Measurements from ENCODE around the gene CDC14B. TPM values are rescaled to one million over a fixed set of nuclear protein-coding genes. Genes with fewer than 3 reads are reported as not detected.

Gene CDC14B
- total RNA-seq, 5 donors from 2014 or later (not counting 1 experiment from before 2014, with no cell fraction given) = 4.8 to 11.9 (median 7.2) TPM

- no peaks in the 10 kb centered on the region for H3K9me3 Mint-ChIP-seq
- H3K4me3 Mint-ChIP-seq = no peak overlapping the region
- ATAC-seq (replicated peaks in 1 of 4) (no peak), DNase-seq (no peak)
- Histone ChIP-seq H3K27ac (ENCODE audit: low read length) (no peak overlapping the region), H3K36me3 (ENCODE audit: control insufficient read depth in 2 of 2, extremely low read depth in 1 of 2, insufficient read depth in 1 of 2, low read length in 1 of 2) (no peaks in the 10 kb centered on the region), H3K27me3 (replicated peaks in 1 of 2; ENCODE audit: control insufficient read depth in 2 of 2, extremely low read depth in 1 of 2, insufficient read depth in 2 of 2, low read length in 1 of 2) (peaks cover 0 to 18% of the 10 kb centered on the region in 2 experiments), H3K4me3 (ENCODE audit: control insufficient read depth in 1 of 2, extremely low read depth in 1 of 2, low read length in 1 of 2) (no peak overlapping the region), H3K4me1 (ENCODE audit: control insufficient read depth in 1 of 2, extremely low read depth in 1 of 2, insufficient read depth in 2 of 2, low read length in 2 of 2) (no peaks in the 10 kb centered on the region), H3K9me3 (no peaks in the 10 kb centered on the region)
- ChIA-PET POLR2A (interaction anchor here in 1 of 2 donors (0.6 kb wide), 1 partner anchor 130 kb away, joined by 4 read pairs; no protein-coding TSS in a partner anchor), CTCF (interaction anchor here in 1 of 2 donors (0.6 kb wide), 1 partner anchor 286 kb away, joined by 3 read pairs; no protein-coding TSS in a partner anchor)
- no peaks in the 10 kb centered on the region for H3K36me3 Mint-ChIP-seq
- no peak overlapping the region for H3K27ac Mint-ChIP-seq
- no CpG with 5 or more reads among the region's 1 CpG for WGBS (ENCODE audit: insufficient coverage)
- peaks cover 46 to 64% of the 10 kb centered on the region in 2 donors for H3K27me3 Mint-ChIP-seq
- H3K4me1 Mint-ChIP-seq = peaks cover under 1 to 1% (median 1%) of the 10 kb centered on the region in 3 donors
These were observed 6.6 kb downstream of the CDC14B start for GRCh38 chr9:96612966-96613589.

GRCh38 chr9:96612105-96612965, 7.3 kb downstream of the CDC14B start:
- peaks cover 41 to 57% of the 10 kb centered on the region in 2 donors for H3K27me3 Mint-ChIP-seq
- DNase-seq (no peak), ATAC-seq (replicated peaks in 1 of 4) (no peak)
- H3K9me3 Mint-ChIP-seq = no peaks in the 10 kb centered on the region
- Histone ChIP-seq H3K27ac (ENCODE audit: low read length) (no peak overlapping the region), H3K36me3 (ENCODE audit: control insufficient read depth in 2 of 2, extremely low read depth in 1 of 2, insufficient read depth in 1 of 2, low read length in 1 of 2) (no peaks in the 10 kb centered on the region), H3K27me3 (replicated peaks in 1 of 2; ENCODE audit: control insufficient read depth in 2 of 2, extremely low read depth in 1 of 2, insufficient read depth in 2 of 2, low read length in 1 of 2) (peaks cover 0 to 19% of the 10 kb centered on the region in 2 experiments), H3K9me3 (no peaks in the 10 kb centered on the region), H3K4me1 (ENCODE audit: control insufficient read depth in 1 of 2, extremely low read depth in 1 of 2, insufficient read depth in 2 of 2, low read length in 2 of 2) (no peaks in the 10 kb centered on the region), H3K4me3 (ENCODE audit: control insufficient read depth in 1 of 2, extremely low read depth in 1 of 2, low read length in 1 of 2) (no peak overlapping the region)
- no peak overlapping the region for H3K4me3 Mint-ChIP-seq
- WGBS (ENCODE audit: insufficient coverage) = 52% methylated on average over 9 of the region's 12 CpGs
- POLR2A ChIA-PET = interaction anchor here in 1 of 2 donors (0.6 kb wide), 1 partner anchor 129 kb away, joined by 4 read pairs; no protein-coding TSS in a partner anchor
- H3K4me1 Mint-ChIP-seq = no peaks in the 10 kb centered on the region
- no peaks in the 10 kb centered on the region for H3K36me3 Mint-ChIP-seq
- CTCF ChIA-PET = interaction anchor here in 1 of 2 donors (0.6 to 1.1 kb wide), 2 partner anchors 46 to 286 kb away, joined by 3 read pairs; no protein-coding TSS in a partner anchor
- H3K27ac Mint-ChIP-seq = no peak overlapping the region

GRCh38 chr9:96611302-96611701, 8.3 kb downstream of the CDC14B start:
- peaks cover 35 to 52% of the 10 kb centered on the region in 2 donors for H3K27me3 Mint-ChIP-seq
- no peak overlapping the region for H3K27ac Mint-ChIP-seq
- ATAC-seq (replicated peaks in 1 of 4) (no peak), DNase-seq (no peak)
- Histone ChIP-seq H3K9me3 (no peaks in the 10 kb centered on the region), H3K4me1 (ENCODE audit: control insufficient read depth in 1 of 2, extremely low read depth in 1 of 2, insufficient read depth in 2 of 2, low read length in 2 of 2) (no peaks in the 10 kb centered on the region), H3K36me3 (ENCODE audit: control insufficient read depth in 2 of 2, extremely low read depth in 1 of 2, insufficient read depth in 1 of 2, low read length in 1 of 2) (no peaks in the 10 kb centered on the region), H3K27me3 (replicated peaks in 1 of 2; ENCODE audit: control insufficient read depth in 2 of 2, extremely low read depth in 1 of 2, insufficient read depth in 2 of 2, low read length in 1 of 2) (peaks cover 0 to 18% of the 10 kb centered on the region in 2 experiments), H3K4me3 (ENCODE audit: control insufficient read depth in 1 of 2, extremely low read depth in 1 of 2, low read length in 1 of 2) (no peak overlapping the region), H3K27ac (ENCODE audit: low read length) (no peak overlapping the region)
- no CpG with 5 or more reads among the region's 3 CpGs for WGBS (ENCODE audit: insufficient coverage)
- H3K4me1 Mint-ChIP-seq = no peaks in the 10 kb centered on the region
- no peaks in the 10 kb centered on the region for H3K9me3 Mint-ChIP-seq
- no peak overlapping the region for H3K4me3 Mint-ChIP-seq
- H3K36me3 Mint-ChIP-seq = no peaks in the 10 kb centered on the region
- ChIA-PET POLR2A (no interaction called here), CTCF (interaction anchor here in 1 of 2 donors (1.1 kb wide), 1 partner anchor 45 kb away, joined by 3 read pairs; no protein-coding TSS in a partner anchor)

- no peaks in the 10 kb centered on the region for H3K36me3 Mint-ChIP-seq
- ATAC-seq (replicated peaks in 1 of 4) = no peak
- H3K27me3 Mint-ChIP-seq = peaks cover 36 to 39% of the 10 kb centered on the region in 2 donors
These were observed 9.9 kb downstream of the CDC14B start for GRCh38 chr9:96609732-96610131.

GRCh38 chr9:96607971-96608370, 11.7 kb downstream of the CDC14B start:
- Histone ChIP-seq H3K27me3 (replicated peaks in 1 of 2; ENCODE audit: control insufficient read depth in 2 of 2, extremely low read depth in 1 of 2, insufficient read depth in 2 of 2, low read length in 1 of 2) (peaks cover 0 to 15% of the 10 kb centered on the region in 2 experiments), H3K4me1 (ENCODE audit: control insufficient read depth in 1 of 2, extremely low read depth in 1 of 2, insufficient read depth in 2 of 2, low read length in 2 of 2) (no peaks in the 10 kb centered on the region), H3K36me3 (ENCODE audit: control insufficient read depth in 2 of 2, extremely low read depth in 1 of 2, insufficient read depth in 1 of 2, low read length in 1 of 2) (no peaks in the 10 kb centered on the region), H3K4me3 (ENCODE audit: control insufficient read depth in 1 of 2, extremely low read depth in 1 of 2, low read length in 1 of 2) (no peak overlapping the region), H3K9me3 (no peaks in the 10 kb centered on the region), H3K27ac (ENCODE audit: low read length) (no peak overlapping the region)
- Mint-ChIP-seq H3K27me3 (peaks cover 28 to 36% of the 10 kb centered on the region in 2 donors), H3K27ac (no peak overlapping the region), H3K36me3 (no peaks in the 10 kb centered on the region), H3K4me1 (no peaks in the 10 kb centered on the region), H3K9me3 (no peaks in the 10 kb centered on the region), H3K4me3 (no peak overlapping the region)
- no peak for DNase-seq
- no peak for ATAC-seq (replicated peaks in 1 of 4)
- ChIA-PET POLR2A (interaction anchor here in 1 of 2 donors (0.6 kb wide), 1 partner anchor 337 kb away, joined by 13 read pairs; no protein-coding TSS in a partner anchor), CTCF (no interaction called here)
- WGBS (ENCODE audit: insufficient coverage) = no CpG with 5 or more reads among the region's 3 CpGs

More at GRCh38 chr9:96609732-96610131, 9.9 kb downstream of the CDC14B start:
- Histone ChIP-seq H3K4me3 (ENCODE audit: control insufficient read depth in 1 of 2, extremely low read depth in 1 of 2, low read length in 1 of 2) (no peak overlapping the region), H3K4me1 (ENCODE audit: control insufficient read depth in 1 of 2, extremely low read depth in 1 of 2, insufficient read depth in 2 of 2, low read length in 2 of 2) (no peaks in the 10 kb centered on the region), H3K27me3 (replicated peaks in 1 of 2; ENCODE audit: control insufficient read depth in 2 of 2, extremely low read depth in 1 of 2, insufficient read depth in 2 of 2, low read length in 1 of 2) (peaks cover 0 to 17% of the 10 kb centered on the region in 2 experiments), H3K36me3 (ENCODE audit: control insufficient read depth in 2 of 2, extremely low read depth in 1 of 2, insufficient read depth in 1 of 2, low read length in 1 of 2) (no peaks in the 10 kb centered on the region), H3K27ac (ENCODE audit: low read length) (no peak overlapping the region), H3K9me3 (no peaks in the 10 kb centered on the region)
- Mint-ChIP-seq H3K4me3 (no peak overlapping the region), H3K27ac (no peak overlapping the region), H3K4me1 (no peaks in the 10 kb centered on the region), H3K9me3 (no peaks in the 10 kb centered on the region)
- ChIA-PET POLR2A (interaction anchor here in 1 of 2 donors (0.7 kb wide), 1 partner anchor 1503 kb away, joined by 5 read pairs; no protein-coding TSS in a partner anchor), CTCF (interaction anchor here in 1 of 2 donors (1.0 kb wide), 1 partner anchor 301 kb away, joined by 3 read pairs; no protein-coding TSS in a partner anchor)
- DNase-seq = no peak

- H3K9me3 Mint-ChIP-seq = no peaks in the 10 kb centered on the region
These were observed 14.3 kb downstream of the CDC14B start for GRCh38 chr9:96605328-96605727.

More at GRCh38 chr9:96605328-96605727, 14.3 kb downstream of the CDC14B start:
- peaks cover 0 to 10% of the 10 kb centered on the region in 2 experiments for H3K27me3 ChIP-seq (replicated peaks in 1 of 2; ENCODE audit: control insufficient read depth in 2 of 2, extremely low read depth in 1 of 2, insufficient read depth in 2 of 2, low read length in 1 of 2)
- no peaks in the 10 kb centered on the region for H3K4me1 ChIP-seq (ENCODE audit: control insufficient read depth in 1 of 2, extremely low read depth in 1 of 2, insufficient read depth in 2 of 2, low read length in 2 of 2)
- no peaks in the 10 kb centered on the region for H3K9me3 ChIP-seq
- H3K4me3 Mint-ChIP-seq = no peak overlapping the region
- H3K27ac ChIP-seq (ENCODE audit: low read length) = no peak overlapping the region
- H3K4me3 ChIP-seq (ENCODE audit: control insufficient read depth in 1 of 2, extremely low read depth in 1 of 2, low read length in 1 of 2) = no peak overlapping the region
- H3K36me3 Mint-ChIP-seq = no peaks in the 10 kb centered on the region
- POLR2A ChIA-PET = no interaction called here
- CTCF ChIA-PET = no interaction called here
- H3K4me1 Mint-ChIP-seq = no peaks in the 10 kb centered on the region
- WGBS (ENCODE audit: insufficient coverage) = 100% methylated on average over 3 of the region's 3 CpGs
- DNase-seq = no peak
- no peak overlapping the region for H3K27ac Mint-ChIP-seq
- no peak for ATAC-seq (replicated peaks in 1 of 4)
- H3K36me3 ChIP-seq (ENCODE audit: control insufficient read depth in 2 of 2, extremely low read depth in 1 of 2, insufficient read depth in 1 of 2, low read length in 1 of 2) = no peaks in the 10 kb centered on the region
- H3K27me3 Mint-ChIP-seq = peaks cover 16% of the 10 kb centered on the region in 2 donors

Measured in T-cell (primary cell).